Measurements from ENCODE around the gene ETF1. TPM values are rescaled to one million over a fixed set of nuclear protein-coding genes. Genes with fewer than 3 reads are reported as not detected.
"Not testable (repeated sequence)": the region's sequence is repeated elsewhere in the genome, so short reads cannot be mapped to it uniquely, and the experiment has no call there.

ETF1 gene
- total RNA-seq, 1 donor from 2014 or later, result 102 TPM

DNA sequence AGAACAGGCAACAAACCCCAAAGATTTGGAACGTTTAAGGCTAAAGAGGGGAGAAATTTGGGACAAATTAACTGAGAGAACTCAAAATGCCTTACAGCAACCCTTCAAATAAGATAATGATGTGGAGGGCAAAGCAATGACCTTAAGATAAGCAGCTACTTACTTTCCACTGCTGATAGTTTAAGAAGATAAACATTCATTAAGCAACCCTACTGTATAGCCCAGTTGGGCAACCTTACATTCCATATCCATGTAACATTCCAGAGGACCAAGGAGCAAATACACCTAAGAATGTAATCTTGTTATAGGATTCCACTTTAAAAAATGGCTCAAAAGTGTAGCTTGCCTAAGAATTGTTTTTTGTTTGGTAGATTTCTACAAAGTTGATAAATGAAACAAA is 14.8 kb downstream of the ETF1 start:
- no peak for DNase-seq

DNA sequence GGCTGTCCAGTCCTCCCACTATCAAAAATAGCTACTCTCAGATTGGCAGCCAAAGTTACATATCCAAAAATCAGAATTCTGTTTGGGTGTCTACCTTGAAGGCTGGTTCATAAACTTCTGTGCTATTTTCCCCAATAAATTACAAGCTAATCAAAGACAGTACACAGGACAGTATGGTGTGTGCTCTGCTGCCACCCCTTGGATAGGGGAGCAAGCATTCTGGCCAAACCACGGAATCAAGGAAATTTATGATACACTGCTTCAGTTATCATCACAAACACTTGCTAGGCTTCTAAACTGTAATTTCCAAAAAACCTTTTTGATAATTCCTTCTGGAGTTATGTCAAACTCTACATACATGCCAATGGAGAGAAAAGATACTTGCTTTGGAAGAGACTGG is 15.9 kb downstream of the ETF1 start:
- DNase-seq, result no peak

DNA sequence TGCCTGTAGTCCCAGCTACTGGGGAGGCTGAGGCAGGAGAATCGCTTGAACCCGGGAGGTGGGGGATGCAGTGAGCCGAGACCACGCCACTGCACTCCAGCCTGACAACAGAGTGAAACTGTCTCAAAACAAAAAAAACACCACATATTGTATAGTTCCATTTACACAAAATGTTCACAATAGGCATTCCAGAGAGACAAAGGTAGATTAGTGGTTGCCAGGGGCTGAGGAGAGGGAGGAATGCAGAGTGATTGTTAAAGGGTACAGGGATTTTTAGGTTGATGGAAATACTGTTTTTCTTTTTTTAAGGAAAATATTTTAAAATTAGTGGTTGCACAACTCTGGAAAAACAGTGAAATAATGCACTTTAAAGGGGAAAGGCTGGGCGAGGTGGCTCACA is 19.6 kb downstream of the ETF1 start:
- DNase-seq, result no peak

DNA sequence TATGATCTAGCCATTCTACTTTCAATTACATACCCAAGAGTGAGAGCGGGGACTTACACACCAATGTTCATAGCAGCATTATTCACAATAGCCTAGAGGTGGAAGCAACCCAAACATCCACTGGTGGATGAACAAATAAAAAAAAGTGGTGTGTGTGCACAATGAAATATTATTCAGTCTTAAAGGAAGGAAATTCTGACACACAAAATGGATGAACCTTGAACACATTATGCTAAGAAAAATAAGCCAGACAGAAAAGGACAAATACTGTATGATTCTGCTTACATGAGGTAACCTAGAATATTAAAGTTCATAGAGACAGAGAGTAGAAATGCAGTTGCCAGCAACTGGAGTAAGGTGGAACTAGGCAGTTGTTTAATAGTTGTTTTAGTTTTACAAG is 22.1 kb downstream of the ETF1 start:
- DNase-seq, result peak; percentile 56

DNA sequence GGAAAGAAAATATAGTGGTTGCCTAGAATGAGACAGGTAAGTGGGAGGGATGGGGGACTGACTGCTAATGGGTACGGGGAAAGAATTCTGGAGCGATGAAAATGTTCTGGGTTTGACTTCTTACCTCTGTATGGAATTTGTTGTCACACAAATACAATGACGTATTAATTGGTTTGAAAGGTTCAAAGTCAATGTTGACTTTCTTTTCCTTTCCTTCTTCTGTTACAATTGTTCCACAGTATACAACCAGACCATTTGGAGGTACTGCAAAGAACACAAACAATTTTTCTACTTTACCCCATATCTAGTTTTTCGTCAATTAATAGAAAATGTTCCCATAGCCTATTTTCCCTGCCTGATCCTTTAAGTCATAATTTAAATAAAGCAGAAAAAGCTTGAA is 25.6 kb downstream of the ETF1 start:
- no peak for DNase-seq

DNA sequence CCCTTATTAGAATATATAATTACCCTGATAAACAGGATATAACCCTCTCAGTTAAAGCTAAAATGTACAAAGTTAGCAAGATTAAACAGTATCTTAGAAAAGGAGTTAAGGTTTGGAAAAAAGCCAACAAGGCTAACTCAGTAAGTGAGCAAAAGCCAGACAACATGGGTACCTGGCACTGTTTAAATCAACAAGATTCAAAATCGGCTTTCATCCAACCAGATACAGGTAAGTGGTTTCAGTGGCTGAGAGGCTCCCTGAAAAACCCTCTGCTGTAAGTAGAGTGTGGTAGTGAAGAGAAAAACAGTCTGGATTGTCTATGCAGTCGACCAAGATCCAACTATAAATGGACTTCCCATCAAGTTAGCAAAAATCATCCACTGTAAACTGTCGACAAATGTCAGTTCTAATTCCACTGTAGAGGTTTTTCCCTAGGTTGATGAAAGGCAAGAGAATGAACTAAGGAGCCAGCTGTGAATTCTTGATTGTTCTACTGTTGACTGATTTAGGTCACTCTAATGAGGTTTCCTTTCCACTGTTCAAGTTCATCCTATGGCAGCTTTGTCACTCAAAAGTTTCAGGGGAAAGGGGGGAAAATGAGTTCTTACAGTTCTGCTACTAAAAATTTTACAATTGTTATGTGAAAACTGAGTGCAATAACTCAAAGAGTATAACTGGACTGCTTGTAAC is 27.3 kb downstream of the ETF1 start:
- no peak for DNase-seq

DNA sequence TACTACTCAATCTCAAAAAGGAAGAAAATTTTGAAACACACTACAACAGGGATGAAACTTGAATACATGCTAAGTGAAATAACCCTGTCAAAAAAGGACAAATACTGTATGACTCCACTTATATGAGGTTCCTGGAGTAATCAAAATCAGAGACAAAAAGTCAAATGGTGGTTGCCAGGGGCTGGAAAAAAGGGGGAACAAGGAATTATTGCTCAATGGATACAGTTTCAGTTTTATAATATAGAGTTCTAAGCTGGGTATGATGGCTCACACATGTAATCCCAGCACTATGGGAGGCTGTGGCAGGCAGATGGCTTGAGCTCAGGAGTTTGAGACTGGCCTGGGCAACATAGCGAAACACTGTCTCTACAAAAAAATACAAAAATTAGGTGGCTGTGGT is 29.0 kb downstream of the ETF1 start:
- no peak for DNase-seq

DNA sequence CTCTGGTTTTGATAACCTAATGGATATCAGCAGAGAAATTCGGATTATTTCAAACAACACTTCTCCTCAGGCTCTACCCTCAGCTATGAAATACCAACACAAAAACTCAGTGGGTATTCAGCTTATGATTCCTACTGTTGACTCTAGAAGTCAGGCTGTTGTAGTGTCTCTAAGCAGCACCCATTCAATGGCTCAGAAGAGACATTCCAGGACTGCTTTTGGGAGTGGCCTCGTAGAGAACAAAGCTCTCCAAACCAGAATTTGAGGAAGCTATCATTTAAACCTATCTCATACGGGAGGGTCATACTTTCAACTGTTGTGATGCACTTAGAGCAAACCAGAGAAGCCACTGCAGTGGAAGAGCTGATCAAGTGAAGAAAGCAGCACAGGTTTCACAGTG is 34.1 kb downstream of the ETF1 start:
- DNase-seq, result no peak

DNA sequence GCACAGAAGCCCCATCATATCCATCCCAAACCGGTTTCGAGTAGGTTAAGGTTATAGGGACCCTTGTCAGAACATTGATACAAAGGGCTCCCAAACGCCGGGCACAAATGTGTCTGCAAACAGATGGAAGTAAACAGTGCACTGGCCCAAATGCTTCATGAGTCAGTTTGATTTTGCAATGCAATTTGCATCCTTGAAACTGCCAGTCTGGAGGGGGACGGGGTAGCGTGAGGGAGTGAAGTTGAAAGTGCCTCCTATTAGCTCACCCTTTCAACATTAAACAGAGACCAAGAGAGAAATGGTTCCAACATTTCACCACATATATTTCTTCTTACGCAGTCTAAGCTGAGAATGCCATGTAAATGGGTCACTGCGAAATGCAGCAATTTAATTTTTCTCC is 35.6 kb downstream of the ETF1 start:
- not testable (repeated sequence) for DNase-seq

DNA sequence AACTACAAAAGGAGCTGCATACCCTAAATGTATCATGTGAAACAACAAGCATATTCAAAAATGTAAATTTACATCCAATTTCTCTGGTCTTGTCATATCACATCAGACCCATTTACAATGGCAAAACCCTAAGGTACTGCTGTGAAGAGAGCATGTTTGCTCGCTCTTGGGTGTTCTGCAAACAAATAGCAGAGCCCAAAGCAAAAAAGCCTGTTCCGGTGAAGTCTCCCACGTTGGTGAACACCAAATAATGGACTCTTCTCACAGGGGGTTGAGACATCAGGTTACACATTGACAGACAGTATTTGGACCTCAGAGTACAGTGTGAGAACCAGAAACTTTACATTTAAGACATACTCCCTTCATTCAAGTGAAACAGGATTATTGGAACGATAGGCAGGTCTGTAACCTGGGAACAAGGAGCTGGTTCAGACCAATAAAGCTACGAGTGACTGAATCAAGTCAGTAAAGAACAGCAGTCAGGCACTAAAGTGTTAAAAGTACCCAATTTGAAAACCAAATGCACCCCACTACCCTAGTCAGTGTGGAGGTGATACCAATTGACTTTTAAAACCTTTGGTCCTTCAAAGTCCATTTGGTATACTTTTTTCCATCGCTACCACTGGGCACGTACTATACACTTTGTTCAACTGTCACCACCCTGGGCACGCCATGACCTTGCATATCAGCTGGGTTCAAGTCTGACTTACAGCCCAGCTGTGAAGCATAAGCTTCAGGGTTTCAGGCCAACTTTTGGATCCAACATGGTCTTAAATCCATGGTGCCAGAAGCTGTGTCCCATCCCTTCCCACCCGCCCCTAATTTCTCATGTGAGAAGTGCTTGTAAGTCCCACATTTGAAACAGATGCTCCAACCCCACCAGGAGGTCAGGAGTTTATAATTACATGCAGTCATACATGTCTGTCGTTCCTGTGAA is 36.4 kb downstream of the ETF1 start:
- no peak for DNase-seq

DNA sequence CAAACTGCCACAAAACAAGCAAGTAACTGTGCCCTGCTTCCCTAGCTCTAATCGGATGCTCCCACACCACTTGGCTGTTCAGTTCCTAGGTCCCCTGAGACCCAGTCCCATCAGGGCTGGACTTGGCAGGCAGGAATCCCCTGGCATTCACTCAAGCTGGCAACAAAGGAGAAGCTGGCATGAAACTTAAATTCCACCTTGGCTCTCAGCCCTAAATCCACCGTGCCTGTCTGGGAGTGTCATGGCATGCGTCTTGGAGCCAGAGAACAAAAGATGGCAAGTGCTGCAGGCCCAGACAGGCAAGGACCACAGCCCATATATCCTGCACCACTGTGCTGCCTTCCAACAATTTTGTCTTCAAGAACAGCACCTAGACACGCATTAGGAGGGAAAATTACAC is 38.2 kb downstream of the ETF1 start:
- DNase-seq, result no peak

DNA sequence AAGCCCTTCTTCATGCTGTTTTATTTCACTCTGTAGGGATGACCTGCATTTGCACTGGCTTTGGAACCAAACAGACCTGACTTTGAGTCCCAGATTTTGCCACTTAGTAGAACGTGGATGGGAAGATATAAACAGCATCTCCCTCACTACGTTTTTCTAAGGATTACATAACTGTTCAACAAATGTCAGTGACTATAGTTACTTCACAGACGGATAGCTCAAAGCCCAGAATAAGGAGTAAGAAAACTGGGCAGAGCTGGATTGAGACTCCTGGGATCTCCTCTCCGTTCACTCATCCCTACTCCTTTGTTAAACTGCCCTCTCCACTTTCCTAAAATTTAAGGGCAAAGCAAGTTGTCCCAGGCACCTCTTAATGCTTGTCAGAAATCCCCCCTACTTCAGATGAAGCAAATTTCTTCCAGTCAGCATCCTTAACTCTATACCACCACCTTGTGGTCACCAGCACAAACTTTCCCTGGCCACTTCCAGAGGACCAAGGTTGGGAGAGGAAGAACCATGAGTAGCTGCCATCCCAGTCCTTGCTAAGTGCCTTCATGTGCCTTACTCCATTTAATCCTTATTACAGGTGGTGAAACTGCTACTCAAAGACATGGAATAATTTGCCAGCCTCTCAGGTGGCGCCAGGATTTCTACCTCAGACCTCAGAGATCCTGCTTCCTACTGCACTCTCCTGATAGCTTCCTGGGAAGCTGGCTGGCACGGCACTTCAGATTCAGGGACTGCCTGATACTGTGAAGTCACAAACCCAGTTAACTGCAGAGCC is 39.4 kb downstream of the ETF1 start:
- peak; percentile 86 for DNase-seq

DNA sequence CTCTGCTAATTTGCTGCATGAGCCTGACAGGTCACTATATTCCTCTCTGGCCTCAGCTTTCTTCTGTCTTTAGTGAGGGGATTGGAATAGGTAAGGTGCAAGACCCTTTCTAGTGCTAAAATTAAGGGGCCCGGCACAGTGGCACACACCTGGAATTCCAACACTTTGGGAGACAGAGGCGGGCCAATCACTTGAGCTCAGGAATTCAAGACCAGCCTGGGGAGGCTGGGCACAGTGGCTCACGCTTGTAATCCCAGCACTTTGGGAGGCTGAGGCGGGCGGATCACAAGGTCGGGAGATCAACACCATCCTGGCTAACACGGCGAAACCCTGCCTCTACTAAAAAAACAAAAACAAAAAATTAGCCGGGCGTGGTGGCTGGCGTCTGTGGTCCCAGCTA is 40.5 kb downstream of the ETF1 start:
- DNase-seq, result no peak

DNA sequence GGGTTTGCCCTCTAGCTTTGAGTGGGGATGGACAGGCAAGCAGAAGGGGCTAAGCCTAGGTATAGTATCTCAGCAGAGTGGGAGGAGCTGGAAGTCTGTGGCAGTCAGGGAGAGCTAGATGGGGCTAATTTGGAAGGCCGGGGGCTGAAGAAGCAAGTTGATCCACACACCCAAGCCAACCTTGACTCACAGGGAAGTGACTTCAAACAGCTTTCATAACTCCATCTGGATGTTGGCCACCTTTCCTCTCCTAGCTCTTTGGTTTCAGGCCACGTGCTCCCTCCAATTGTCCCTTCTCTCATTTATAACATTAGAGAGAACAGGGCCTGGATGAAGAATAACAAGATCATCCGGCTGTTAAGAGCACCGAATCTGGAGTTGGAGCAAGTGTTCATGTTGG is 40.9 kb downstream of the ETF1 start:
- DNase-seq, result no peak

DNA sequence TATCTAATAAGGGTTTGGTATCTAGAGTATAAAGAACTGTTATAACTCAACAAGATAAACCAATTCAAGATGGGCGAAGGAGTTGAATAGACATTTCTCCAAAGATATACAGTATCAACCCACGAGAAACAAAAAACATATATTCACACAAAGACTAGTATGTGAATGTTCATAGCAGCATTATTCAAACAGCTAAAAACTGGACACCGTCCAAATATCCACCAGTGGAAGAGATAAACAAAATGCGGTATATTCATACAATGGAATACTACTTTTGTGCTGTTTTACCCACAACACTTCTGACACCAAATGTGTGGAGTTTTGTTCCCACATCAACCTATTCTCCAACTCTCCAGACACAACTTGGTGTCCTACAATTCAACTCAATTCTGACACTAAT is 44.7 kb downstream of the ETF1 start:
- DNase-seq, result no peak

DNA sequence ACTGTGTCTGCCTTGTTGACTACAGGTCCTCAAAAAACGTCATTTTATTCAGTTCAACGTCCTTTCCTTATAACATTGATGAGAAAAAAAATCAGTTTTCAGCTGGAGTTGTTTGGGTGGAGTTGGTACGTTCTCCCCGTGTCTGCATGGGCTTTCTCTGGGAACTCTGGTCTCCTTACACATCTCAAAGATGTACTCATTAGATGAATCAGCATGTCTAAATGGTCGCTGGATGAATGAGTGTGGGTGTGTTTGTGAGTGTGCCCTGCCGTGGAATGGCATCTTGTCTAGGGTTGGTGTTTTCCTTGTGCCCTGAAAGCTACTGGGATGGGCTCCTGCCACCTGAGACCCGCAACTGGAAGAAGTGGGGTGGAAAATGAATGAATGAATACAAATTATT is 47.7 kb downstream of the ETF1 start:
- DNase-seq, result no peak

DNA sequence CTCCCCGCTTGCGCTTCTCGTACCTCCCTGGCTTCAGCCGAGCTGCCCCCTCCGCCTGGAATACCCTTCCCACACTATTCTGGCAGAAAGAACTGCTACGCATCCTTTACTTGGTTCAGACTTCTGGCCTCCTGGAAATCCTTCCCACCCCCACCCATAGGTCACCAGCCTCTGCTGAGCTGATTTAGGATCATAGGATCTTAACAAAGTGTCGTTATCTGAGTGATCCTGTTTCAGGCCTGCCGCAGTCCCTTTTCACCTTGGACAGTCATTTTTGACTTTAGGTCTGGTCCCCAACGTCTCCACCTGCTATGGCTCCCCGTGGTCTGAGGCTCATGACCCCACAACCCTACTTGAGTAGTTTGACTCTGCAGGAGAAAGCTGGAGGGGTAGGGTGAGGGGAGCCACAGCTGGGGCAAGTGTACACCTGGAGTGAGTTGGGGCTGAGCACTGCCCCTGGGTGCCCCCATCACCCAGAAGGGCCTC is 50.4 kb downstream of the ETF1 start:
- DNase-seq, result no peak

DNA sequence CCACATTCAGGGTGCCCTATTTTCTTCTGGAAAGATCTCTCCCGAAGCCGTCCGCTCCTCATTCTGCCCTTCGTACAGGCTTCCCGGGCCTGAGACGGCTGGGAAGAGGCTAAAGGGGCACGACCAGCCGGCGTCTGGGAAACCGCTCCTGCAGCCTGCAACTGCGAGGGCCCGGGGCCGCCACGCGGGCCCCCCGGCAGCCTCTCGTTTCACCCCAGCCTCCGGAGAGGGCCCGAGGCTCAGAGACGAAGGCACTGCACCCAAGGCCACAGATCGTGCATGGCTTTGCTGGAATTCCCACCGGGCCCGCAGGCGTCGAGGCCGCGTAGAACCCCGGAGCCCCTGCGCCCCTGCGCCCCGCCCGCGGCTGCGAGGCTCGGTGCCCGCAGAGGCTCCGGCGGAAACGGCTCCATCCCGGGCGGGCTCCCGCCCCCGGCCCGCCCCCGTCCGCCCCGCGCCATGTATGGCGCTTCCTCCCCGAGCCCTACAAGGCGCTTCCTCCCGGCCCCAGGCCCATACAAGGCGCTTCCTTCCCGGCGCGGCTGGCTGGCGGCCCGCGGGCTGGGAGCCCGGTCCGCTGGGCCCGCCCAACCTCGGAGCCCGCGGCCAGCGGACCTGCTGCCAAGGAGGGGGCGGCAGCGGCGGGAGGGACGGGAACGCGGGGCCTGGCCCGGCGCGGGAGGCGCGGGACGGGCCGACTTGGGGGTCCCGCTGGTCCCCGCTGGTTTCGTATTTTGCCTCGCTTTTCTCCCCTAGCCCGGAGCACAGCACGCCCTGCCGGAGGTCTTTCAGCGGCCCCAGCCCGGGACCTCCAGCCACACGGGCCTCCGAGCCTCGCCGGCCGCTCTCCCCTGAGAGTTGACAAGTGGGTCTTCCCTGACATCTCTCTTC is 51.1 kb downstream of the ETF1 start:
- peak; percentile 89 for DNase-seq

DNA sequence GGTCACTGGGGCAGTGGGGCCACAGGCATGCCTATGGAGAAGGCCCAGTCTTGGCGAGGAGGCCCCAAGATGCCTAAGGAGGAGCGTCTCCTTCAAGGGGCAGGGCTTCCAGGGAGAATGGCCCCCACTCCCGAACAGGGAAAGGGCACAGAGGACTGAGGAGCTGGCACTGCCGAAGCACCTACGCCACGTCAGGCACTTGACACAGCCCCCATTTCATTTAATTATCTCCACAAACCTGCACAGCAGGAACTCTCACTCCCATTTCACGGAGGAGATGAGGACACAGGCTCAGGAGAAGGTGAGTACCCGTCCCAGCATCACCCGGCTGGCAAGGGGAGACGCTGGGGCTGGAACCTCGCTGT is 51.8 kb downstream of the ETF1 start:
- DNase-seq, result no peak

DNA sequence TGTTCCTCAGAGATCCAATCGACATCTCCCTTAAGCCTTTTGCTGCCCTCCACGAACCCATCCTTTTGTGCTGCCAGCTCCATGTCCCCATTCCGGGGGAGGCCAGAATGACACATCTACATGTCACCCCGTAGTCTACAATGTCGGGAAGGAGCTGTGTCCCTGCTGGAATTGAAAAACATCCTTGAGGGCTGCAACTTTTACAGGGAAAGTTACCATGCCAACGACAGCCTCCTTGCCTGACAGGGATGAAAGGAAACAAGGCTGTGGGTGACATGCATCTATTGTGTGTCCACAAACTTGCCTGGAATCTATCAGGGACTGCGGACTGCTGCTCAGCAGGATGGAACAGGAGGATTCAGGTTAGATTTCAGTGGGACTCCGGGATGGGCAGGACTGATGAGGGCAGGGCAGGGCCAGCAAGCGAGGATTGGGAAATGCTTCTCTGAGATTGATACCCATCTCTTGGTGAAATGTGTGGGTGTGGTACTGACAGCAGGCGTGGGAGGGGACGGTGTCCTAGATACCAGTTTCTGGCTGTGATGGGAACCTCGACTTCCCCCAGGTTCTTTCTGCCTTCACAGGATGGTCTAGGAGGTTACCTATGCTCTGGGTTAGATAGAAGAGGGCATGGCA is 52.3 kb downstream of the ETF1 start:
- DNase-seq, result no peak

DNA sequence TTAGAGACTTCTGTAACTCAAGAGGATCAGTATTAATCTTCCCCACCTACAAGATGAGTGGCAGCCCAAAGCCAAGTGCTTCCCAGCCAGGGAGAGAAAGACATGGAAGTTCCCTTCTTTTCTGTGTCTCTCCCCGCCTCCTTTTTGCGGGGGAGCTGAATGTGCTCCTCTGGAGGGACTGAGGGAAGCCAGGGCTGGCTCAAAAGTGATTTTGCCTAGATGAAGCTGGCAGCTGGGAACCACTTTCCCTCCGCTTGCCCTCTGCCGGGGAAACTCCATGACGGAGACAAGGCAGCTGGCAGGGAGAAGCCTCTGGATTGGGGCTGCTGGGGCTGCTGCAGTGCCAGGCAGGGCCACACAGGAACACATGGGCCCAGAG is 53.4 kb downstream of the ETF1 start:
- DNase-seq, result no peak

DNA sequence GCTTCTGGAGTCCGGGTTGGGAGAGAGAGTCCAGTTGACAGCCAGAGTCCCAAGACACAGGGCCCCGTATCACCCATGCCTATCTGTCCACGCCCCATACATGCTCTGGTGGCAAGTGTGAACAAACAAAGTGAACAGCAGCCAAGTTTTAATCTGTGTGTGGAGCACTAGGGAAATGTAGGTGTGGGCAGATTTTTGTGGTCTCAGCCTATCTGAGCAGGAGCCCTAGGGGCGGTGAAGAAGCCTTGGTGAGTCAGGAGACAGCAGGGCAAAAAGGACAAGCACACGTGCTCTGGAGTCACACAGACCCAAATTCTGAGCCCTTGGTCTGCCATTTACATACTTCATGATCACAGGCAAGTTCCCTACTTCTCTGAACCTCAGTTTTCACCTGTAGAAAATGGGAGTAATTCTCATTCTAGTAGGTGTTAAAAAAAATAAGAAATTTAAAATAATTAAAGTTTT is 54.5 kb downstream of the ETF1 start:
- DNase-seq, result no peak
